22Rv1 (cell line): ENCODE measurements around the gene SCML1.

Experiments used
- CTCF ChIP-seq: fragments of 450-650 bp; IDR thresholded peaks from 2 replicates; pipeline ENCODE4 v1.5.1; 2017; ENCODE audit warnings: mild to moderate bottlenecking
- ZFX ChIP-seq: fragments of 450-650 bp; IDR thresholded peaks from 2 replicates; pipeline ENCODE4 v1.6.1; 2017; ENCODE audit warnings: antibody characterized with exemption, borderline replicate concordance

GRCh38 chrX:17802756-17803155, 65.5 kb downstream of the SCML1 start:
- TF ChIP-seq ZFX, result no peak
- no peak for TF ChIP-seq CTCF
